Stimulated activated CD8-positive, alpha-beta memory T cell treated with anti-CD3 and anti-CD28 coated beads, Interleukin-7, amount 100 ng/mL, for 1 hour (primary cell): ENCODE results near the gene PITX2.
"Not testable (repeated sequence)": the region's sequence is repeated elsewhere in the genome, so short reads cannot be mapped to it uniquely, and the experiment has no call there.

Source experiments
- DNase-seq, 2 donors: peaks; one replicate each; pipeline ENCODE4 v3.0.0-alpha.2; 2020; ENCODE audit warnings: low read depth in 2 of 2

PITX2 gene

GRCh38 chr4:110610940-110611831, 11.7 kb downstream of the PITX2 start:
- no peak for DNase-seq

GRCh38 chr4:110610620-110610939, 12.3 kb downstream of the PITX2 start:
- no peak for DNase-seq

- DNase-seq: no peak
Measured at GRCh38 chr4:110609044-110609750, 13.7 kb downstream of the PITX2 start.

- DNase-seq: no peak
Measured at GRCh38 chr4:110605077-110605476, 17.8 kb downstream of the PITX2 start.

GRCh38 chr4:110602061-110602460, 20.8 kb downstream of the PITX2 start:
- DNase-seq: no peak

- DNase-seq: no peak
Measured at GRCh38 chr4:110597582-110597981, 25.3 kb downstream of the PITX2 start.

- no peak for DNase-seq
Measured at GRCh38 chr4:110596431-110596830, 26.4 kb downstream of the PITX2 start.

GRCh38 chr4:110595583-110595982, 27.3 kb downstream of the PITX2 start:
- DNase-seq: no peak

GRCh38 chr4:110589297-110589696, 33.6 kb downstream of the PITX2 start:
- no peak for DNase-seq

- no peak for DNase-seq
Measured at GRCh38 chr4:110587666-110588285, 35.1 kb downstream of the PITX2 start.

GRCh38 chr4:110586131-110586850, 36.6 kb downstream of the PITX2 start:
- no peak for DNase-seq

- not testable (repeated sequence) for DNase-seq
Measured at GRCh38 chr4:110576696-110577095, 46.2 kb downstream of the PITX2 start.
